Renal cortex interstitium (tissue), 11 donors: ENCODE results near the gene GON4L. TPM values are rescaled to one million over a fixed set of nuclear protein-coding genes. Genes with fewer than 3 reads are reported as not detected.
"Not testable (repeated sequence)": the region's sequence is repeated elsewhere in the genome, so short reads cannot be mapped to it uniquely, and the experiment has no call there.

ENCODE experiments used
- DNase-seq, 11 donors: peaks; one replicate each; pipeline ENCODE4 v3.0.0-alpha.2; 2013; ENCODE audit warnings: low read depth in 9 of 11, low spot score in 4 of 11; ENCODE audit errors: extremely low read depth in 1 of 11
- polyA plus RNA-seq, 3 donors: library from polyadenylated mRNA; unstranded; fragments of 120-200 nt; gene quantifications; one replicate each; pipeline ENCODE4 v1.2.1, GENCODE V29; 2013; ENCODE audit not compliant: insufficient read length in 3 of 3

The GON4L gene
- polyA plus RNA-seq, 3 donors = 46.5 to 64.7 (median 52.0) TPM

DNA sequence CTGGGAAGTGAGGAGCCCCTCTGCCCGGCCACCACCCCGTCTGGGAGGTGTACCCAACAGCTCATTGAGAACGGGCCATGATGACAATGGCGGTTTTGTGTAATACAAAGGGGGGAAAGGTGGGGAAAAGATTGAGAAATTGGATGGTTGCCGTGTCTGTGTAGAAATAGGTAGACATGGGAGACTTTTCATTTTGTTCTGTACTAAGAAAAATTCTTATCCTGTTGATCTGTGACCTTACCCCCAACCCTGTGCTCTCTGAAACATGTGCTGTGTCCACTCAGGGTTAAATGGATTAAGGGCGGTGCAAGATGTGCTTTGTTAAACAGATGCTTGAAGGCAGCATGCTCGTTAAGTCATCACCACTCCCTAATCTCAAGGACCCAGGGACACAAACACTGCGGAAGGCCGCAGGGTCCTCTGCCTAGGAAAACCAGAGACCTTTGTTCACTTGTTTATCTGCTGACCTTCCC is 22.1 kb downstream of the GON4L start:
- not testable (repeated sequence) for DNase-seq

DNA sequence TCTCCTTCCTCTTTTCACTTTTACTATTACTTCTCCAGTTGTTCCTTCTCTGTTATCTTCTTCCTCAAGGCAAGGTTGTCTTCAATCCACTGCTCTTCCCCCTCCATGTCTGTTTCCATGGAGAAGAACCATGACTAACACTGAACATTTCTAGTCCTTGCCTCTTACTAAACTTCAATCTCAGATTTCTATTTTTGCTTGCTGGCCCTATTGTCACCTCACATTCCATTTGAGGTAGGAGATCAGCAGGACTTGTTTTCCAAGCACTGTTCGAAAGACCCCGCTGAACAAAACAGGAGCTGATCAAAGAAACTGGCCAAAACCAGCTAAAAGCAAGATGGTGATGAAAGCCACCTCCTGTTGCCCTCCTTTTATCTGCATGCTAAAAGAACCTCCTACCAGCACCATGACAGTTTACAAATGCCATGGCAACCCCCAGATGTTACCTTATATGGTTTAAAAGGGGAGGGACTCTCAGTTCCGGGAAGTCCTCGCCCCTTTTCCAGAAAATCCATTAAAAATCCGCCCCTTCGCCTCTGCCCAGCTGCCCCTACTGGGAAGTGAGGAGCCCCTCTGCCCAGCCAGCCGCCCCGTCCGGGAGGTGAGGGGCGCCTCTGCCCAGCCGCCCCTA is 22.6 kb downstream of the GON4L start:
- DNase-seq = no peak

DNA sequence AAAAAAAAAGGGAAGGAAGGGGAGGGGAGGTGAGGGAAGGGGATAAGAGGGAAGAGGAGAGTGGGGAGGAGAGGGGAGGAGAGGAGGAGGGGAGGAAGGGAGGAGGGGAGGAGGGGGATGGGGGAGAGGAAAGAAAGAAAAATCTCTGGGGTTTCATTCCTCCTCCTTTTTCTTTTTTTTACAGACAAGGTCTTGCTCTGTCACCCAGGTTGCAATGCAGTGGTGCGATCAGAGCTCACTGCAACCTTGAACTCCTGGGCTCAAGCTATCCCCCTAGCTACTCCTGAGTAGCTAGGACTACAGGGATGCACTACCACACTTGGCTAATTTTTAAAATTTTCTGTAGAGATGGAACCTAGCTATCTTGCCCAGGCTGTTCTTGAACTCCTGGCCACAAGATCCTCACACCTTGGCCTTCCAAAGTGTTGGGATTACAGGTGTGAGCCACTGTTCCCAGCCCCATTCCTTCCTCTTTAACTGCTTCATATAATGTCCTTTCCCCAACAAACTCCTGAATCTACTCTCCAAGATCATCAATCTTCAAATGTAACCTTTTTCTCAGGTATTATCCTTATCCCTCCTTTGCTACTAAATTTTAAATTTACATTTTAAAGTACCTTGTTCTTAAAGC is 23.2 kb downstream of the GON4L start:
- DNase-seq = no peak

DNA sequence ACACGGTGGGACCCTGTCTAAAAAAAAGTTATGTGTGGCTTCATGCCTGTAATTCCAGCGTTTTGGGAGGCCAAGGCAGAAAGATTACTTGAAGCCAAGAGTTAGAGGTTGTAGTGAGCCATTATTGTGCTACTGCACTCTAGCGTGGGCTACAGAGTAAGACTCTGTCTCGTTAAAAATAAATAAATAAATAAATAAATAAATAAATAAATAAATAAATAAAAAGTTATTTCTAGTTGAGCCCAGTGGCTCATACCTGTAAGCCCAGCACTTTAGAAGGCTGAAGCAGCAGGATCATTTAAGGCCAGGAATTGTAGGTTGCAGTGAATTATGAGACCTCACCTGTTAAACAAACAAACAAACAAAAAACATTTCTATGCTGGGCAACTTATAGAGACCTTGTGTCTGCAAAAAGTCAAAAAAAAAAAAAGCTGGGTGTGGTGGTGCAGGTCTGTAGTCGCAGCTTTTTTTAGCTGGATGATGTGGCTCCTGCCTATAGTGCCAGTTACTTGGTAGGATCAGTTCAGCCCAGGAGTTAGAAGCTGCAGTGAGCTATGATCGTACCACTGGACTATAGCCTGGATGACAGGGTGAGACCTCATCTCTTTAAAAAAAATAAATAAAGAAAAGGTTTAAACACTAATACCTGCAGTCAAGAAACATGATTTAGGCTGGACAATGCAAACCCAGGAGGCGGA is 25.6 kb downstream of the GON4L start:
- DNase-seq = no peak

DNA sequence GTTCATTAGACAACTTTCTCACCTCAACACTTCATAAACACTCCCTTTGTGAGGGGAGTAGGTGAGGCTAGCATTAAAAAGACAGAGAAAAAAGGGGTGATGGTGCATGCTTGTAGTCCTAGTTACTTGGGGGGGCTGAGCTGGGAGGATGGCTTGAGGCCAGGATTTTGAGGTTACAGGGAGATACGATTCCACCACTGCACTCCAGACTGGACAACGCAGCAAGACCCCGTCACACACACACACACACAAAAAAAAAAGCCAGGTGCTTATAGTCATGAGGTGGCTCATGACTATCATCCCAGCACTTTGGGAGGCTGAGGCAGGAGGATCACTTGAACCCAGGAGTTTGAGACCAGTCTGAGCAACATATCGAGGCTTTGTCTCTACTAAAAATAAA is 29.6 kb downstream of the GON4L start:
- DNase-seq = no peak

DNA sequence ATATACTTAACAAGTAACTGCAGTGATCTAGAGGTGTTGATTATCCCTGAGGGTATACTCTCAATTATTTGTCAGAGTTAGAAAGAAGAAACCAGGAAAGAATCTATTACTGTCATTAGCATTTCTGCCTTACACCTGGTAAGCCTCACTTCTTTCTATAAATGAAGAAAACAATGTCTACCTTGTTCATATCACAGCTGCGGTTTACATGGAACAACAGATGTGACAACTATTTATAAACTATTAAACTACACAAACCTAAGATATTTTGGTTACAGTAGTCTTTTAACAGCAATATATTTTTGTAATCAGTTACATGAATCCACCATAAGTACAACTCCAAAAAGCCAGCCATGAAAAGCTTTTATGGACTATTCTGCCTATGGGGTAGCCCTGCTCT is 40.7 kb downstream of the GON4L start:
- DNase-seq = no peak

DNA sequence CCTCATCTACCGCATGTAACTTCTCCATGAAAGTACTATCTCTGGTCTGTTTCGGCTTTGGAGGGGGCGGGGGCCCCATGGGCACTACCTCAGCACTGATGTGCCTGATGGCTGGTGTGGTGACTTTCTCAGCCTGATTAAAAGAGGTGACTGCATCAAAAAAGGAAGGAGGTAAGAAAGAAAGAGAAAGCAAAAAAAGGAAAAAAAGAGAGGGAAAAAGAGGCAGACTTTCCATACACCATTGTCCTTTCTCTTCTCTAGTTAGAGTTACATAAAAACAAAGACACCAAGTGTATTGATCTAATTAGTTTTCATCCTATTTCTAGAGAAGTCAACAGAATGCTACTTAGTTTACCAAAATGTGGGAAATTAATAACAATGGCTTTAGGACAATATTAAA is 43.3 kb downstream of the GON4L start:
- DNase-seq = no peak

DNA sequence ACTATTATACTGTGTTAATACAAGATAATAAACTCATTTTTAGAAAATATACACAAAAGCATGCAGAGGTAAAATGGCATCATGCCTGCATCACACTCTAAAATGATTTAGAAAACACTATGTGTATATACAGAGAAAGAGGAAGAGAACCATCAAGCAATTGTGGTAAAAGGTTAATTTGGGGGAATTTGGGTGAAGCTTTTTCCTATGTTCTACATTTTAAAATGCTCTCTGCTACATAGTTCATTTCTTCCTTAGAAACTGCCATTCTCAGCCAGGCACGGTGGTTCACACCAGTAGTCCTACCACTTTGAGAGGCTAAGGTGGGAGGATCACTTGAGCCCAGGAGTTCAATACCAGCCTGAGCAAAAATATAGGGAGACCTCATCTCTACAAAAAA is 44.1 kb downstream of the GON4L start:
- DNase-seq = no peak

DNA sequence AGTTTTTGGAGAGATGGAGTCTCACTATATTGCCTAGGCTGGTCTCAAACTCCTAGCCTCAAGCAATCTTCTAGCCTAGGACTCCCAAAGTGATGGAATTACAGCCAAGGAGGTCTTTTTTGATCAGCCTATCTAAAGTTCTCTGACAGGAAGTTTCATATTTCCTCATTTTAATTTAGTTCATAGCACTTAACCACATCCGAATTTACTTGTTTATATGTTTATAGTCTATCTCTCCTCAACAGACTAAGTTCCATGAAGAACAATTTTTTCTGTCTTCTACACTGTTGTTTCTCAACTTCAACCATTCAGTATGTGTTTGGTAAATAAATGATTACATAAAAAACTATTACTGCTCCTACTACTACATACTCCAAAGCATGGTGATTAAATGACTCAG is 47.9 kb downstream of the GON4L start:
- no peak for DNase-seq

DNA sequence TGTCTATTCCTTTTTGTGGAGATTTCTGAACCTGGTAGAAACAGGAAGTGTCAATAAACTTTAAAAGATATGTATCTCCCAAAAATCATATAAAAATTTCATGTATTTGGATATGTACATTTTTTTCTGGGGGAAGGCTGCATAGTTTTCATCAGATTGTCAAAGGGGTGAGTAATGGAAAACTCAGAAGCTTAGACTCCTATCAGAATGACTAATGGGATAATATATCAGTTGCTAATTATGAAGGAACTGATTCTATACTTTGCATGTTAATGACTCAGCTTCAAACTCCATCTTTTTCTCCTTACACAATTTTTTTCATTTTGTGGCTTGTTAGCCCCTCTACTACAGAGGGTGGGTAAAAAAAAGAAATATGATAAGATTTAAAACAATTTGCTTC is 55.9 kb downstream of the GON4L start:
- no peak for DNase-seq

DNA sequence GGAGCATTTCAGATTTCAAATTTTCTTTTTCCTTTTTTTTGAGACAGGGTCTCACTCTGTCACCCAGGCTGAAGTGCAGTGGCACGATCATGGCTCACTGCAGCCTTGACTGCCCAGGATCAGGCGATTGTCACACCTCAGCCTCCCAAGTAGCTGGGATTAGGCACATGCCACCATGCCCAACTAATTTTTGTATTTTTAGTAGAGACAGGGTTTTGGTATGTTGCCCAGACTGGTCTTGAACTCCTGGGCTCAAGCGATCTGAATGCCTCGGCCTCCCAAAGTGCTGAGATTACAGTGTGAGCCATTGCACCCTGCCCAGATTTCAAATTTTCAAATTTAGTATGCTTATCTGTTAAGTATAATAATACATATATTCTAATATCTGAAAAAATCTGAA is 61.4 kb downstream of the GON4L start:
- not testable (repeated sequence) for DNase-seq

DNA sequence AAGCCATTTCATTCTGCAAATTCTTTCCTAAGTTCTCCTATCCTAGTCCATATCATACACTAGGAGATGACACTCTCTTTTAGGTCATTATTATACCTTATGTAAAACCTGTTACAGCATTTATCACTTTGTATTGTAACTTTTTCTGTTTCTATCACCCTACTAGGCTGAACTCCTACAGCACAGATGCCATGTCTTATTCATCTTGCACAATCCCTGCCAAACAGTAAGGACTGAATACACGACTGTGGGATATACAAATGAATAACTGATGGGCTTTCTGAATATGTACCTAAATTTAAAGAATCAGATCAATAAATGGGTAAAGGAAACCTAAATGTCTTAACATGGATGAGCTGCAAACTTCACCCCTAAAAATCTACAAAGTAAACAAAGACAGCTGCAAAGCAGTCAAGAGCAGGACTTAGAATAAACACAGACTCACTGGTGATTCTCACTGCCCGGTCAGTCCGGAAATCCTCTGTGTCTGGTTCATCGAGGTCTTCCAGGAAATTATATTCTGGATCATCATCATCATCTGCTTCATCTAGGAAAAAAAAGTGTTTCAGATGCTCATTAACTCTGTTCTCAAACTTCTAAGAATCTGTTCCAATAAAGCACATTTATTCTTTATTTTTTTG is 62.3 kb downstream of the GON4L start:
- no peak for DNase-seq

DNA sequence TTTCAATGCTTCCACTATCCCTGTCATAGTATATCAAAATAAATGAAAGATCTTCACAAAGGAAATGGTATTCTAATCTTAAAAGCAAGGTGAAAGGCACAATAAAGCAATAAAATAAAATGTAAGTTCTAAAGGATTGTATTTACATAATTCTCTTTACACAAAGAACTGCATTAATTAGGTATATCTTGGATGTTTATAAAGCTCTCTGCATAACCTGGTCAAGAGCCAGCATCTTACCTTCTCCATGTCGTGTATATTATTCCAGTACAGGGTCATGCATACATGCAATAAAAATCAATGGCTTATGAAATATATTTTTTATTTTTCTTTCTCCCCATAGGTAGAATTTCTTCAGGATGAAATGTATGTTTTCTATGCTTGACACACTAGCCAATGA is 63.8 kb downstream of the GON4L start:
- no peak for DNase-seq

DNA sequence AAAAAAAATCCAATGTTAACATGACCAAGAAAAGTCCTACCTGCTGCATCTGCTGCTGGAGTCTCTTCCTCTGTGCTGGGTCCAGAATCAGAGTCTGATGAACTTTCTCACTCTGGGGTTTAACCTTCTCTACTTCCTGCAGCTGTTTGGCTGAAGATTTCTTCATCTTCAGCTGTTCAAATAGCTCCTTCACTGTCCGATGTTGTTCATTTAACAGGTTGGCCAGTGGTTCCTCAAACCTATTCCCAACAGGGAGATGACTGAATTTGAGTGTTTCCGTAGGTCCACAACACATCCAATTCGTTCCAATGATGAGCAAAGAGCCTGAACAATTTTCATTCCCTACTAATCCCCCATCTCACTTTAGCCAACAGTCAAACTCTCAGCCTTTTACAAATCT is 79.4 kb downstream of the GON4L start:
- no peak for DNase-seq

DNA sequence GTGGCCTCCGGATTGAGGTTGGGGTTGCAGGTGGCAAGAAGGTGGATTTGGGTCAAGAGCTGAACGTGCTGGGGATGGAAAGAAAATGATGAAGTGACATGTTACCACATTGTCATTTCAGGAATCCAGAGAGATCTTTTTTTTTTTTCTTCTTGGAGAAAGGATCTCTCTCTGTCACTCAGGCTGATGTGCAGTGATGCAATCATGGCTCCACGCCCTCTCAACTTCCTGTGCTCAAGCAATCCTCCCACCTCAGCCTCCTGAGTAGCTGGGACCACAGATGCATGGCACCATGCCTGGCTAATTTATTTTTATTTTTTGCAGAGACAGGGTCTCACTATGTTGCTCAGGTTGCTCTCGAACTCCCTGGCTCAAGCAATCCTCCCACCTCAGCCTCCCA is 80.6 kb downstream of the GON4L start:
- DNase-seq = no peak

DNA sequence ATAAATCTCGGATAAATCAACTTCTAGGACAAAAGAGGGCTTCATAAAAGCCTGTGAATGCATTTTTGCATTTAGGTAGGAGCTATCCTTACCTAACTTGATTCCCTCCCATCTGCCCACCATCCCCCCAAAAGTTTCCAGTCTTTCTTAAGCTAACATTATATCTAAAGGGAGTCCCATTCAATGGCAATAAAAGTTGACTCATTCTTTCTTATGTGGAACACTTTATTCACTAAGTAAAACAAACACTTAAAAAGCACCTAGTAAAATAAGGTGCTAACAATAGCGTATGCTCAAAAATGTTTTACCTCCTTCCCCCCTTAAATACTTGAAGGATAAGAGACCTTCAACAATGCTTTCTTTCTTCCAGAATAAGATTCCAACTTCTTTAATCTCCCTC is 83.8 kb downstream of the GON4L start:
- DNase-seq = no peak

DNA sequence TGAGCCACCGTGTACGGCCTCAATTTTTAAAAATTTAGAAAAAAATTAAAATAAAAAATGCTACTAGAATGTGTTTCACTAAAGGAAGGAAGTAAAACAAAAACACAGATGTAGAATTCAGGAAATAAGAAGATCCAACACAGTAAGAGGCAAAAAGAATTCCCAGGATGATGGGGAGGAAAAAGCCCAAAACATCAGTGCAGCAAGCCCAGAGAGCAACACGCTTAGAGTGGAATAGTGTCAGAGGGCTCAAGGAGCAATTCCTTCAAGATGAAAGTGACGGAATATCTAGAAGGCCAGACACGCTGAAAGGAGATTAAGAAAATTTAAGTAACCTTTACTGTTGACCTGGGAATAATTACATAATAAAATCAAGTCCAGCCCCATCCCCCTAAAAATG is 87.8 kb downstream of the GON4L start:
- DNase-seq = no peak

DNA sequence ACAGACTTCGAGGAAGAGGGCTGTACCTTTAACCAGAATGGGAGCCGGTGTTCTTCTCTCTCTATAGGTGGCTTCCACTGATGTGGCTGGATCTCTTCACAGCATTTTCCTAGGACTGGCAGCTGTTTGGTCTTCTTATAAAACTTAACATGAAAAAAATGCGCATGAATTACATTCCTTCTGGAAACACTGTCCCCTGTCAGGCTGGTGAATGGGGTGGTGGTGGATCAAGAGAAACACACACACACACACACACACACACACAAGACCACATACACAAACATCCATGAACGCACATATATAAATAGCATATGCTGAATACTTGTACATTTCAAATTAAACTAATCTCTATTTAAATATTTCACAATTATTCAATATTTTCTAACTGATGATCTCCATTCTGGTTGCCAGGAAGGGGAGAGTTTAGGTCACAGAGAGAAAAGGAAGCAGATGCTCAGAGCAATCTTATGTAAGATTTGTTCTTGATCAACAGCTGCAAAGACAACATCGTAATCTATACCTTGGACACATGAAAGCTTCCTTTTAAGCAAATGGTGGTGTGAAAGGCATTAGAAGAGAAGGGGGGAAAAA is 89.5 kb downstream of the GON4L start:
- not testable (repeated sequence) for DNase-seq

DNA sequence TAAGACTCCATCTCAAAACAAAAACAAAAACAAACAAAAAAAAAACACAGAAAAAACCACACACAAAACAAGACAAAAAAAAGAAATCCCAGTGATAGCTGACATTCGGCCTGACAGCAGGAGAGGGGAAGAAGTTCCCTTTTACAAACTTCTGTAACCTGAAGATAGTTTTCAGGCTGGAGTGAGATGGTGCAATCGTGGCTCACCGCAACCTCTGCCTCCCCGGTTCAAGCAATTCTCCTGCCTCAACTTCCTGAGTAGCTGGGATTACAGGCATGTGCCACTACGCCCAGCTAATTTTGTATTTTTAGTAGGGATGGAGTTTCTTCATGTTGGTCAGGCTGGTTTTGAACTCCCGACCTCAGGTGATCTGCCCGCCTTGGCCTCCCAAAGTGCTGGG is 93.0 kb downstream of the GON4L start:
- not testable (repeated sequence) for DNase-seq
